NCI-H2107 treated with DMSO at 0.1 percent for 48 hours (cell line): ENCODE results near the gene DEGS2.
"Not testable (repeated sequence)": the region's sequence is repeated elsewhere in the genome, so short reads cannot be mapped to it uniquely, and the experiment has no call there.

Source experiments
- DNase-seq: peaks from one replicate; lab custom pipeline; 2025; ENCODE audit not compliant: unreplicated experiment; lab: John Stamatoyannopoulos, UW

The DEGS2 gene

DNA sequence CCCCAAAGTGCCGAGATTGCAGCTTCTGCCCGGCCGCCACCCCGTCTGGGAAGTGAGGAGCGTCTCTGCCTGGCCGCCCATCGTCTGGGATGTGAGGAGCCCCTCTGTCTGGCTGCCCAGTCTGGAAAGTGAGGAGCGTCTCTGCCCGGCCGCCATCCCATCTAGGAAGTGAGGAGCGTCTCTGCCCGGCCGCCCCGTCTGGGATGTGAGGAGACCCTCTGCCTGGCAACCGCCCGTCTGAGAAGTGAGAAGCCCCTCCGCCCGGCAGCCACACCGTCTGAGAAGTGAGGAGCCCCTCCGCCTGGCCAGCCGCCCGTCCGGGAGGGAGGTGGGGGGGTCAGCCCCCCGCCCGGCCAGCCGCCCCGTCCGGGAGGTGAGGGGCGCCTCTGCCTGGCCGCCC is 21.2 kb upstream of the DEGS2 start:
- DNase-seq, result not testable (repeated sequence)

DNA sequence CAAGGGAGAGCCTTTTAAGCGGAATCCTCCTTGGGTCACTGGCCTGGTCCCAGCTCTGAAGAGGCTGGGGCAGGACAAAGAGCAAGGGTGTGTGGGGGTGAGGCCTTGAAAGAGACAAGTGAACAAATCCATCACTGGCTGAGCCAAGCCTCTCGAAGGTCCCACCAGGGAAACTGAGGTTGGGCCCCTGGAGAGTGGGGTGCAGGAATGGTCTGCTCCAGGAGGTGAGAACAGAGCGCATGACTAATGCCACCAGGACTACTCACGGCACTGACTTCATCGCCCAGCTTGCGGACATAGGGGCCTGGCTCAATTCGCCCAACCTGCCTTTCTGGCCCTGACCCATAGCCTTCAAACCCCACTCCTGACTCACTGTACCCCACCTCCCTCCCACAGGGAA is 19.2 kb upstream of the DEGS2 start:
- no peak for DNase-seq

- no peak for DNase-seq
These were observed 17.4 kb upstream of the DEGS2 start for GRCh38 chr14:100176811-100177327.

DNA sequence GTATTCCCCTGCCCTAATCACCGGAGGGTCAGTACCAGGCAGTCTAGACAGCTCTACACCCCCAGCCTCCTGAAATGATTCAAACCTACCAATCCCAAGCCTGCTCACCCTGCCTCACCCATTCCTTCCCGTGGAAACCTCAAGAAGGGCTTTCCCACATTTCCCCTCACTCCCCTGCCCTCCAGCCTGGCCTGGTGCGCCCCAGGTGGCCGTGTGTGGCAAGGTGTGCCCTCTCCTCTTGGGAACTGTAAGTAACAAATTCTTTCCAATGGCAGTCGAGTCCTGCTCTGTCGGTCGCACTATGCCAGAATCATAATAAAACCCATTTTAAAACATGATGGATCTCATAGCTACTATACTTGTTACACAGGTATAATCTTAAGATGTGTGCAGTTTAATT is 13.9 kb upstream of the DEGS2 start:
- no peak for DNase-seq

DNA sequence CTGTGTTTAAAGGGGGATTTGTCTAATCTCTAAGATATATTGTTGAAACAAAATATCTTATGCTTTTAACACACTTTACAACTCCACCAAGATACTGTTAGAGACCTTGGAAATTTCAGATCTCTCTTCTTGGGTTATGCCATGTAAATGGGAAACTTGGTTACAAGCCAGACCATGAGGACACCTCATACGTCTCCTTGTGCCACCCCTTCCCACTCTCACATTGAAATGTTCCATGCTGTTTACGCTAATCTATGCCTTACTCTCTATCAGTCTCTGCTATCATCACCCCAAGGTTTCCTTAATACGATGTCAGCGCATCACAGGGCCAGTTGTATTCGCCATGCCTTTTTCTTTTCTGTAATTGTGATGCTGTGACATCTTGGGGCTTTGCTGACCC is 13.4 kb upstream of the DEGS2 start:
- no peak for DNase-seq

GRCh38 chr14:100170880-100171279 is 11.4 kb upstream of the DEGS2 start:
- no peak for DNase-seq

- DNase-seq, result no peak
These were observed 9.1 kb upstream of the DEGS2 start for GRCh38 chr14:100168506-100168905.

- DNase-seq, result no peak
These were observed 6.5 kb upstream of the DEGS2 start for GRCh38 chr14:100165831-100166440.

GRCh38 chr14:100165376-100165775 is 5.9 kb upstream of the DEGS2 start:
- no peak for DNase-seq

- DNase-seq, result no peak
These were observed 1.1 kb upstream of the DEGS2 start for GRCh38 chr14:100160534-100160916.

DNA sequence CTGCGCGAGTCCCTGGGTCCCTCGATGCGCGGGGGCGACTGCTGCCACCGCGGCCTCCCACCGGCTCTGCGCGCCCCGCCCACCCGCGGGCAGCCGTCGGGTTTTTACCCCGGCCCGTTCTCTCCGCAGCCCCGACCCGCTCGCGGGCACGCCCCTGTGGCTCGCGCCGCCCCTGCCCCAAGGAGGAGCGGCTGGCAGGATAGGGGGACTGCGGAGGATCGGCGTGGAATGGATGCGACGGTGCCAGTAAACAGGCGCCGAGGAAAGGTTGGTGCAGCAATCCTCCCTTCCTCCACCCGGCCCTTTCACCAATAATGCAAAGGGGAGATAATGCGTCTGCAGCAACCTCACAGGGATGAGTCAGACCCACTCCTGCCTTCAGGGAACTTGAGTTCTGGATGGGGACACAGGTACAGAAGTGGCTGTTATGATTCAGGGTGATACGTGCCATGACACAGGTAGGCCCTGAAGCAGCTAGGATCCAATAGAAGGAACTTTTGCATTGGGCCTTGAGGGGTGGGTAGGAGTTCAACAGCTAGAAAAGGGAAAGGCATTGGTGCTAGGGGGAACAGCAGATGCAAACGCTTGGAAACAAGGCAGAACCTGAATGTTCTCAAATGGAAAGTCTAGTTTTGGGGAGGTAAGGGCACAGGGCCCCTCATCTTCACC is 554 bp upstream of the DEGS2 start:
- no peak for DNase-seq

DNA sequence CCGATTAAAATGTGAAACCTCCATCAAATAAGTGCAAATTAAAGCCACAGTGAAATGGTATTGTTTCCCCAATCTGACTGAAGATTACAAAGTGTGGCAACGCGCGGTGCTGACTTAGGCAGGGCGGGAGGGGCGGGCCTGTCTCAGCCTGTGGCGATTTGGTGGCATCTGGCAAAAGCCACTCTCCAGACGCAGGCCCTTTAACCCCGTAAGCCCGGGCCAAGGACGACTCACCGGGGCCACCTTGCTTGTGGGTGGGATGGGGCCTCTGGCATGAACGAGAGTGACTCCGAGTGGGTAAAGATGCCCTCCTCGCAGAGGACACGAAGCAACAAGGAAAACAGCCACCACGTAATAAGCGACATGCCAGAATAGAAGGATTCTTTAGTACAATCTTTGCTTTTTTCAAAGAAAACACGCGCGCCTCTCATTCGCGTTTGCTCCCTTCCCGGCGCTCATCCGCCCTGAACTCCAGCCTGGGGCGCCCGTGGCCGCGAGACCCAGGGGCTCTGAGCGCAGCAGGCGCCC is 815 bp downstream of the DEGS2 start:
- no peak for DNase-seq

DNA sequence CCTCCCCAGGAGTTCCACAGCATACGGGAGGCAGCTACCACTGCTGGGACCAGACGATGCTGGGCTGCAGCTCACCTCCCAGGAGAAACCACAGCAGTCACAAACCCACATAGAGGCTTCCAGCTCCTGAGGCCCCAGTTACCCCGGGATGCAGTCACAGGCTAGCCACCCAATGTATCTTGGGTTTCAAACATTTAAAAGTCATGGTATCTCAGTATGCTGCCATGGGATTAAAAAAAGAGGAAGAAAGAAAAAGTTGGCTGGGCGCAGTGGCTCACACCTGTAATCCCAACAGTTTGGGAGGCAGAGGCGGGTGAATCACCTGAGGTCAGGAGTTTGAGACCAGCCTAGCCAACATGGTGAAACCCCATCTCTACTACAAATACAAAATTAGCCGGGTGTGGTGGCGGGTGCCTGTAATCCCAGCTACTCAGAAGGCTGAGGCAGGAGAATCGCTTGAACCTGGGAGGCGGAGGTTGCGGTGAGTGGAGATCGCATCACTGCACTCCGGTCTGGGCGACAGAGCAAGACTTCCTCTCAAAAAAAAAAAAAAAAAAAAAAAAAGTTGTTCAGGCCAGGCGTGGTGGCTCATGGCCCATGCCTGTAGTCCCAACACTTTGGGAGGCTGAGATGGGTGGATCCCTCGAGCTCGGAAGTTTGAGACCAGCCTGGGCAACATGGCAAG is 1.8 kb downstream of the DEGS2 start:
- DNase-seq, result not testable (repeated sequence)

DNA sequence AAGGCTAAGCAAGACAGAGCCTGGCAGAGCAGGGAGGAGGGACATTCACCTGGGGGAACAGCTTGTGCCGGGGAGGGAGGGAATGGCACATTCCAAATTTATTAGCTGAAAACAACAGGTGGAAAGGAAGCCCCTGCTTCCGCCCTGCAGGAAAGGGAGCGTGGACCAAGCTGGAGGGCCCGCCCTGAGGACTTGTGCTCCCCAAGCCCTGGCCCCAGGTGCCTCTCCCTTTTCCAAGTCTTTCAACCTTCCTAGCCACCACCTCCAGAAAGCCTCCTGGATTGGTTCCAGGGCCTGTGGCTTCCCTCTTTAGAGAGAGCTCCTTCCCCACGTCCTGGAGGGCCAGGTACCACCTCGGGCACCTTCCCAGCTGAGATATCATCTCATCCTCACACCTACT is 2.7 kb downstream of the DEGS2 start:
- no peak for DNase-seq

GRCh38 chr14:100155756-100156616 is 3.5 kb downstream of the DEGS2 start:
- no peak for DNase-seq

DNA sequence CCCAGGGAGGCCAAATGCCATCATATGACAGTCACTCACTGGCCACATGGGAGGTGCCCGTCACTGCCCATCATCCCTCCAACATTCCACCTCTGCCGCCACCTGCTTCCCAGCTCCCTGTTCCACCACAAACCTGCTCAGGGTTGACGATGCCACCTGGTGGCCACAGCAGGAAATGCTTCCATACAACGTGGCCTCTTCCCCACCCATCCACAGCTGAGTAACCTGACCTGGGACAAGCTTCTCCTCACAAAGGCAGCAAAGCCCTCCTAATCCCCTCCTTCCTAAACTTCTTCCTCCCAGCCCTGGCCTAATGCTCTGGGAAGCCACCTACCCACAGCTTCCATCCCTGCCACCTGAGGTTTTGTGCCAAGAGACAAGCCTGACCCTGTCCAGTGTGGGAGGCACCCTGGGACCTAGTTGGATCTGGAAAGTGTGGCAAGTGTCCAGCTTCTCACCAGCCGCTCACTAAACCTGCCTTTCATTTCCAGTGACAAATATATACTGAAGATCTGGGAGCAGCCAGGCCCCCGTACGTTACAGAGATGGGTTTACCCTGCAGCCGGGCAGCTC is 4.3 kb downstream of the DEGS2 start:
- no peak for DNase-seq

GRCh38 chr14:100153560-100153959 is 5.9 kb downstream of the DEGS2 start:
- DNase-seq, result no peak

GRCh38 chr14:100152091-100152490 is 7.4 kb downstream of the DEGS2 start:
- DNase-seq, result no peak

GRCh38 chr14:100150932-100151587 is 8.4 kb downstream of the DEGS2 start:
- no peak for DNase-seq
